Prostate gland (tissue), 2 donors: Measurements from ENCODE around the gene MMD.

Experiments
- POLR2AphosphoS5 ChIP-seq: sonication (generic); formaldehyde crosslinking; IDR thresholded peaks from one replicate; pipeline ENCODE4 v1.6.1; 2017; ENCODE audit warnings: antibody characterized with exemption
- TF ChIP-seq, protein P1 (sequence below), 4 experiments: fragments of 200-600 bp in 2 of 4; fragments of 450-650 bp in 2 of 4; sonication (generic) in 2 of 4; IDR thresholded peaks; 1 replicate in 3 of 4; 2 replicates in 1 of 4; pipeline ENCODE4 v1.5.1; 2016 to 2019; ENCODE audit warnings: antibody characterized with exemption in 4 of 4, mild to moderate bottlenecking in 2 of 4, moderate library complexity in 2 of 4

DNA sequence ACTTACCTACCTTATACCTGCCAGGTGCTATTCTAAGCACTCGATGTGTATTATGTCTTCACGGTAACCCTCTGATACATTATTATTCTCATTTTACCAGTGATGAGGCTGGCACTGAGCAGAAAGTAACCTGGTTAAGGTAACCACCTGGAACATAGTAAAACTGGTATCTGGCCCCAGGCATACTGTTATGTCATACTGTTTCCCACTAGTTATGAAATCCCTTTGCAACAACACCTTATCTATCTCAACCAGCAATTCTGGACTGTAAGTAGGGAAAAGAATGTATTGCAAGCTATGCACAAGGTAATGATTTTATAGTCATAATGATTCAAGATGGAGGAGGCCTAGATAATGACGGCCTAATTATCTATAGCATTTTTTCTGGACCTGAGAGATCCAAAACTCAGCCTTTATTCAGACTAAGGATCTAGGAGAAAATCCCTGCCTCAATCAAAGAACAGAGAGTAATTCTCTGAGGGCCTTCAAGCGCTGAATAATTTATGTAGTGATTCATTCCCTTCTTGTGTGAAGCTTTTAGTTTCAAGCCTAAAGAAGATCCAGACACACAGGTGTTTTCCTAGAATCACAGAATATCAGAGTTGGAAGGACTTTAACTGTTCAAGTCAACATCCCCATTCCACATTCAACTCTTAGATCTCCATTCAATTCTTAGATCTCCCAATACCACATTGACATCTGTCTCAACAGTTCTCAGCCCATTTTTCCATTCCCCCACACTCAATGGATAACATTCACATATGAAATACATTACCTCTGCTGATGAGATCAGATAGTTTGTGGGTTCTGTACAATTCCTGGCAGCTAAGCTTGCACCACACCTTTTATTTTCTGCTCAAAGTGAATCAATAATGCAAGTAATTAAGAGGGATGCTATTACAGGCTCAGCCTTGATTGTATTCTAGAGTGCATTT, 14.9 kb upstream of the MMD start:
- no peak for TF ChIP-seq POLR2AphosphoS5
- TF ChIP-seq, protein P1, sequence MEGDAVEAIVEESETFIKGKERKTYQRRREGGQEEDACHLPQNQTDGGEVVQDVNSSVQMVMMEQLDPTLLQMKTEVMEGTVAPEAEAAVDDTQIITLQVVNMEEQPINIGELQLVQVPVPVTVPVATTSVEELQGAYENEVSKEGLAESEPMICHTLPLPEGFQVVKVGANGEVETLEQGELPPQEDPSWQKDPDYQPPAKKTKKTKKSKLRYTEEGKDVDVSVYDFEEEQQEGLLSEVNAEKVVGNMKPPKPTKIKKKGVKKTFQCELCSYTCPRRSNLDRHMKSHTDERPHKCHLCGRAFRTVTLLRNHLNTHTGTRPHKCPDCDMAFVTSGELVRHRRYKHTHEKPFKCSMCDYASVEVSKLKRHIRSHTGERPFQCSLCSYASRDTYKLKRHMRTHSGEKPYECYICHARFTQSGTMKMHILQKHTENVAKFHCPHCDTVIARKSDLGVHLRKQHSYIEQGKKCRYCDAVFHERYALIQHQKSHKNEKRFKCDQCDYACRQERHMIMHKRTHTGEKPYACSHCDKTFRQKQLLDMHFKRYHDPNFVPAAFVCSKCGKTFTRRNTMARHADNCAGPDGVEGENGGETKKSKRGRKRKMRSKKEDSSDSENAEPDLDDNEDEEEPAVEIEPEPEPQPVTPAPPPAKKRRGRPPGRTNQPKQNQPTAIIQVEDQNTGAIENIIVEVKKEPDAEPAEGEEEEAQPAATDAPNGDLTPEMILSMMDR (IDR thresholded peaks at IDR 0.05), result no peak
